ENCODE data around the gene BMP7. TPM values are rescaled to one million over a fixed set of nuclear protein-coding genes. Genes with fewer than 3 reads are reported as not detected.

The BMP7 gene
- total and polyA plus RNA-seq, 2 of the 13 experiments (the other 11 are each of a cell fraction or from before 2014, with no cell fraction given) = not detected

DNA sequence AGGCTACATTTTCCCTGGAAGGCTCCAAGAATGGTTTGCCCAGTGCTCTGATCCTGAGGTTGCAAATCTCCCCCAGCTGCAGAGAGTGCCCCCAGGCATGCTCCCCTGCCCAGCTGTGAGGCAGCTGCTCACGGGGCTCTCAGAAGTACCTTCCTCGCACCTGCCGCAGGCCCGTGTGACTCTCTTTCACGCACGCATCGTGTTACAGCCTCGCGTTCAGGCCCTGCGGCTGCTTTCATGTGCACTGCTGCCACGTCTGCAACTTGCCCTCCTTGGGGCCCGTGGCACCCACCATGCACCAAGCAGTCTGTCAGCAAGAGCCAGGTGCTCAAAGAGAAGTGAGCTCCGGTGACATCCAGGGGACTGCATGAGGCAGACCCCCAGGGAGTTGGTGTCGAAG lies 34.6 kb upstream of the BMP7 start:
- Histone ChIP-seq H3K4me2 (ENCODE audit: low read depth, low read length) (no peak overlapping the region), H2AFZ (ENCODE audit: low read length) (no peak overlapping the region), H3K27ac (ENCODE audit: extremely low read length, insufficient read depth, low read length) (no peak overlapping the region), H3K4me1 (ENCODE audit: insufficient read depth, low read length) (no peaks in the 10 kb centered on the region), H3K9me3 (ENCODE audit: low read length) (no peaks in the 10 kb centered on the region), H3K9ac (ENCODE audit: insufficient read depth, low read depth, low read length) (no peak overlapping the region), H3K36me3 (replicated peaks in 1 of 2; ENCODE audit: control insufficient read depth in 1 of 2, insufficient read depth in 2 of 2, low read length in 2 of 2) (no peaks in the 10 kb centered on the region), H3K79me2 (ENCODE audit: insufficient read depth, low read length) (no peaks in the 10 kb centered on the region), H4K20me1 (ENCODE audit: insufficient read depth, low read length) (no peaks in the 10 kb centered on the region), H3K27me3 (ENCODE audit: control insufficient read depth in 1 of 2, insufficient read depth in 2 of 2, low read length in 2 of 2) (peaks cover 0 to 41% of the 10 kb centered on the region in 2 experiments; a peak in 4 of 5 replicates), H3K4me3 (replicated peaks in 1 of 3; ENCODE audit: insufficient read depth in 1 of 3, low read depth in 2 of 3, low read length in 3 of 3) (no peak overlapping the region)
- no TSS peak for BruUV-seq (replicated peaks)
- WGBS (ENCODE audit: low lambda C conversion rate) = 57% methylated on average over 14 of the region's 14 CpGs
- CTCF ChIA-PET (ENCODE audit: low intra/inter-chr PET ratio, low total read pairs) = no interaction called here
- no peak for FAIRE-seq
- TF ChIP-seq, protein P1, sequence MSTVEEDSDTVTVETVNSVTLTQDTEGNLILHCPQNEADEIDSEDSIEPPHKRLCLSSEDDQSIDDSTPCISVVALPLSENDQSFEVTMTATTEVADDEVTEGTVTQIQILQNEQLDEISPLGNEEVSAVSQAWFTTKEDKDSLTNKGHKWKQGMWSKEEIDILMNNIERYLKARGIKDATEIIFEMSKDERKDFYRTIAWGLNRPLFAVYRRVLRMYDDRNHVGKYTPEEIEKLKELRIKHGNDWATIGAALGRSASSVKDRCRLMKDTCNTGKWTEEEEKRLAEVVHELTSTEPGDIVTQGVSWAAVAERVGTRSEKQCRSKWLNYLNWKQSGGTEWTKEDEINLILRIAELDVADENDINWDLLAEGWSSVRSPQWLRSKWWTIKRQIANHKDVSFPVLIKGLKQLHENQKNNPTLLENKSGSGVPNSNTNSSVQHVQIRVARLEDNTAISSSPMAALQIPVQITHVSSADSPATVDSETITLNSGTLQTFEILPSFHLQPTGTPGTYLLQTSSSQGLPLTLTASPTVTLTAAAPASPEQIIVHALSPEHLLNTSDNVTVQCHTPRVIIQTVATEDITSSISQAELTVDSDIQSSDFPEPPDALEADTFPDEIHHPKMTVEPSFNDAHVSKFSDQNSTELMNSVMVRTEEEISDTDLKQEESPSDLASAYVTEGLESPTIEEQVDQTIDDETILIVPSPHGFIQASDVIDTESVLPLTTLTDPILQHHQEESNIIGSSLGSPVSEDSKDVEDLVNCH (CRISPR knock-in tag; IDR thresholded peaks at IDR 0.05) = no peak
- TF ChIP-seq ZKSCAN1 (IDR thresholded peaks at IDR 0.05; ENCODE audit: low read length) (no peak), PAX8 (CRISPR knock-in tag; IDR thresholded peaks at IDR 0.05; ENCODE audit: borderline replicate concordance) (no peak), ATAD3A (CRISPR knock-in tag; IDR thresholded peaks at IDR 0.05) (no peak), ZNF761 (CRISPR knock-in tag; conservative IDR thresholded peaks at IDR 0.05) (no peak)
- TF ChIP-seq, protein P2, sequence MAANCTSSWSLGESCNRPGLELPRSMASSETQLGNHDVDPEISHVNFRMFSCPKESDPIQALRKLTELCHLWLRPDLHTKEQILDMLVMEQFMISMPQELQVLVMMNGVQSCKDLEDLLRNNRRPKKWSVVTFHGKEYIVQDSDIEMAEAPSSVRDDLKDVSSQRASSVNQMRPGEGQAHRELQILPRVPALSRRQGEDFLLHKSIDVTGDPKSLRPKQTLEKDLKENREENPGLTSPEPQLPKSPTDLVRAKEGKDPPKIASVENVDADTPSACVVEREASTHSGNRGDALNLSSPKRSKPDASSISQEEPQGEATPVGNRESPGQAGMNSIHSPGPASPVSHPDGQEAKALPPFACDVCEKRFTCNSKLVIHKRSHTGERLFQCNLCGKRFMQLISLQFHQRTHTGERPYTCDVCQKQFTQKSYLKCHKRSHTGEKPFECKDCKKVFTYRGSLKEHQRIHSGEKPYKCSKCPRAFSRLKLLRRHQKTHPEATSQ (CRISPR knock-in tag; IDR thresholded peaks at IDR 0.05; ENCODE audit: borderline replicate concordance) = no peak
- POLR2A ChIA-PET = no interaction called here
- no peak; the same call in 2 of the 3 replicates for ATAC-seq
- DNase-seq (ENCODE audit: low spot score) = no peak
- in situ Hi-C loops (cut with HindIII; ENCODE audit: extremely low pct_ligation_motif_present, low pct_unique_long_range_greater_than_20kb) = no loop called here
- intact Hi-C loops (cut with micrococcal nuclease; ENCODE audit: unreplicated experiment) = no loop called here
